Stimulated activated CD8-positive, alpha-beta memory T cell treated with anti-CD3 and anti-CD28 coated beads, Interleukin-4, amount 100 ng/mL, for 1 hour (primary cell): ENCODE data around the gene DOCK4.

ENCODE experiments used
- DNase-seq, 2 donors: peaks; one replicate each; pipeline ENCODE4 v3.0.0-alpha.2; 2020; ENCODE audit warnings: low read depth in 2 of 2, low spot score in 1 of 2

DOCK4 gene

GRCh38 chr7:111743244-111743847, 462.9 kb downstream of the DOCK4 start:
- DNase-seq: no peak

DNA sequence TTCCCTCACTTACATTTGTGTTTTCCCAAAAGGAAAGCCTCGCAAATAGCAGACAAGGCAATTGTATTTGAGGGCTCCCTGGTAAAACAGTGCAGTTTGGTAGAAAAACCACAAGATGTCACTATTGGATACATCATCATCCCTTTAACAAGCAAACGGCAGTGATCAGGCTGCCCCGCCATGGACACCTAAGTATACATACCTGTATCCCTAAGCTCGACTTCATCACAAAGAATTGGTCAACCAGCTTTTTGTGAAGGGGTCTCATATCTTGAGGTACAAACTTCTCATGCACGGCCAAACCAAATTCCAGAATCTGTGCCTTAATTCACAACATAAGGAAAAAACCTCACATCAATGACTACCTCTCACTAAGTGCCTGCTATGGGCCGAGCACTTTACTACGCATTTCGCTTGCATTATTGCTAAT, 464.4 kb downstream of the DOCK4 start:
- DNase-seq: peak in 1 of 2 donors; percentile 1

GRCh38 chr7:111740942-111741341, 465.3 kb downstream of the DOCK4 start:
- DNase-seq: no peak

DNA sequence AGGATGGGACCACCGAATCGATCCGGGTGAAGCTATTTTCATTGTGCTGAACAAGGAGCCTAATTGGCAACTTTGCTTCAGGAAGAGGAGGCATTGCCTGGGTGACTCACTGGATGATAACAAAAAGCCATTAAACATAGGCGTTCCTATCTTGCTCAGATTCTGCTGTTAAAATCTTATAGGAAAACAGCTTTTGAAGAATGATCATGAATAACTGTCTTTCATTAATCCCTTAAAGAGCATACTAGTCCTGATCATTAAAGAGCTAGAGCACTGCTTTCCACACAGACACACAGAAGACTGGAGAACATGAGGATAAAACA, 469.7 kb downstream of the DOCK4 start:
- DNase-seq: no peak

DNA sequence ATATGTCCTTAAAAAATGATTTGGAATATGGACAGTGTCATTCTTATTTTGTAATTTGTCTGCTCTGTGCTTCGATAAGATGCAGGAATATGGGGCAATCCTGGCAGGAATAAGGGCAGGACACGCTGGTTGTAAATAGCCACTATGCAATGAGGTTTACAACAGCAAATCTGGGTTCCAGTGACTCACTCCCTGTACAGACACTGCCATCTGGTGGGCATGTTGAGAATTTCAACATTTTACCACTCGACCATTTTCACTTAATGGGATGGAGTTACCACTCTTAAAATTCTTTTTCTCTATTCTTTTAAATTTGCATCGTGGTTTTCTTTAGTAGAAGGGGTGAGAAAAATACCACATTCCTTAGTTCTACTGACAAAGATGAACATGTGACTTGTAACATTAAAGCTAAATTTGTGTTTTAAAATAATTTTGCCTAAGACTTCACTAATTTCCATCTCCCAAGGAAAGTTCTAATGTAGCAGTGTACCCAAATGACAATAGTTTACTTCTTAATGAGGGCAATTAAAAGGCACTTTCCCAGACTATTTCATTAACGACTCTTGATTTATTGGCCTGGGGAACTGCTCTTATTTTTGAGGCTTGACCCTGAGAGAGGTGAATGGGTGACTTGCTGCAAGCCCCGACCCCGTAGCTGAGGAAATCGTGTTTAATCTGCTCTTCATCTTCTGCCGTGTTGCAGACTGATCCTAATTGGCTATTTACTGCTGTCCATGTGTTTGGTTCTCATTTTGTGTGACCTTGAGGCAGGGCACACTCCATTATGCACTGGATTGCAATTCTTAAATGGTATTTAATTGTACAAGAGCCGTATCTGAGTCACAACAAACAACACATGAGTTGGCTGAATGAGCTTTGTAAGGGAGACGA, 470.3 kb downstream of the DOCK4 start:
- DNase-seq: peak; percentile 8 to 29

GRCh38 chr7:111734954-111735660, 471.1 kb downstream of the DOCK4 start:
- DNase-seq: no peak

DNA sequence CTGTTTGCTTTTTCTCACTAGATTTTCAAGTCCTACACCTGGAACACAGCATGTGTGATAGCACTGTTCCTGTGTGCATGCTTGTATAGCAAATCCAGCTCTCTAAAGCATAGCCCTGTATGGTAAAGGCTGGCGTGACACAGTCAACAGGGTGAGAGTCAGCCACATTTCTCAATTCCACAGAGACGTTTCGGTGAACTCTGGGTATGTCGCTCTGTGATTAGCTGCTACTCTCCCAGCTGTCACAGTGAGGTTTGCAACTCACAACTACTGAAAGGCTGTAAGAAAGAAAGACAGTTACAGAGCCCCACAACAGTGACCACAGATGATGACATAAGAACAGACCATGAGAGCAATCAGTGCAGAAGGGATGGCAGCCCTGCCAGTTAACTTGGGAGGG, 473.3 kb downstream of the DOCK4 start:
- no peak for DNase-seq

GRCh38 chr7:111730476-111731300, 475.5 kb downstream of the DOCK4 start:
- DNase-seq: no peak

DNA sequence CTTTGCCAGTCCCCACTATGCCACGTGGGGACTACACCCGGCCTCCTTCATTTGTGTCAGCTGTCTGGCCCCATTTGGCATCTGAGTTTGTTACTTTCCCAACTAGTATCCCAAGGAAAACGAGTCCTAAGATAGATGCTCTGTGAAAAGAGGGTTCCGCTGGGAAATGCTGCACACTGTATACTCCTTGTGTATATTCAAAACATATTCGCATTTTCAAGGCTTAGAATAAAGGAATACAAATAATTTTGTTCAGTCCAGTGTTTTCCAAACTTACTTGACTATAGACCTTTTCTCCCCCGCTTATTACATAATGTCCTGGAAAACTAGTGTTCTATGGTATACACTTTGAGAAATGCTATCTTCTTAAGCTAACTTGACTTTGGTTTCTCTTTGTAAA, 476.1 kb downstream of the DOCK4 start:
- DNase-seq: no peak

GRCh38 chr7:111729483-111729882, 476.7 kb downstream of the DOCK4 start:
- no peak for DNase-seq

- DNase-seq: no peak
These were observed 477.6 kb downstream of the DOCK4 start for GRCh38 chr7:111728635-111728995.

GRCh38 chr7:111727905-111728634, 478.1 kb downstream of the DOCK4 start:
- DNase-seq: no peak

DNA sequence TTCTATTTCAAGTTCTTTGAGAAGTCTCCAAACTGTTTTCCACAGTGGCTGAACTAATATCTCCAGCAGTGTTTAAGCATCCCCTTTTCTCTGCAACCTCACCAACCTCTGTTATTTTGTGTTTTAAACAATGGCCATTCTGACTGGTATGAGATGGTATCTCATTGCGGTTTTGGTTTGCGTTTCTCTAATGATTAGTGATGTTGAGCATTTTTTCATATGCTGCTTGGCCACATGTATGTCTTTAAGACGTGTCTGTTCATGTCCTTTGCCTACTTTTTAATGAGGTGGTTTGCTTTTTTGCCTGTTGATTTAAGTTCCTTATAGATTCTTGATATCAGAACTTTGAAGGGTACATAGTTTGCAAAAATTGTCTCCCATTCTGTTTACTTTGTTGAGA, 487.3 kb downstream of the DOCK4 start:
- no peak for DNase-seq

DNA sequence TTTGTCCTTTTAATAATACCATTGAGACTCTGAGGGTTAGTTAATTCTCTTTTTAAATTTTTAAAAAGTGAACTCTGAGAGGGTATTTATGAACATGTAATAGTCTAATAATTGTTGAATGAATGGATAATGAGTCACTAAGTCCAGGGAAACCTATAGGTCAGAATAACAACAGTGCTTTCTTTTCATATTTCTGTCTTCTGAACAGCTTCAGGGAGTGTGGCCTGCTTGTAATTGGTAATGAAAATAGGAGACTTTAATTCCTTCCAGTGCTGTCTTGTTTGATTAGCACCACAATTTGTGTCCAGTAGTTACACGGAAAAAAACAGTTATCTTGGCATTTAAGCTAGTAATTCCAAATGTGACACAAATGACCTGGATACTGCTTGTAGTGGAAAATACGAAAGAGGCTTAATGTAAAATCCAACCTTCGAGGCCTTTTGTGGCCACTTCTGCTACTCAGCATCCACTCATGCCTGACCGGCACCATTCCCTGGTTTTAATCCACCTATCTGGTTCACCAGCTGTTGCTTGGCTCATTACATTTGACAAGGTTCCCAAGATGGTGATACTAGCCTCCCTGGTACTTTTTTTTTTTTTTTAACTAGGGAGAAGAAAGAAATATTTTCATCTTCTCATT, 494.7 kb downstream of the DOCK4 start:
- no peak for DNase-seq

DNA sequence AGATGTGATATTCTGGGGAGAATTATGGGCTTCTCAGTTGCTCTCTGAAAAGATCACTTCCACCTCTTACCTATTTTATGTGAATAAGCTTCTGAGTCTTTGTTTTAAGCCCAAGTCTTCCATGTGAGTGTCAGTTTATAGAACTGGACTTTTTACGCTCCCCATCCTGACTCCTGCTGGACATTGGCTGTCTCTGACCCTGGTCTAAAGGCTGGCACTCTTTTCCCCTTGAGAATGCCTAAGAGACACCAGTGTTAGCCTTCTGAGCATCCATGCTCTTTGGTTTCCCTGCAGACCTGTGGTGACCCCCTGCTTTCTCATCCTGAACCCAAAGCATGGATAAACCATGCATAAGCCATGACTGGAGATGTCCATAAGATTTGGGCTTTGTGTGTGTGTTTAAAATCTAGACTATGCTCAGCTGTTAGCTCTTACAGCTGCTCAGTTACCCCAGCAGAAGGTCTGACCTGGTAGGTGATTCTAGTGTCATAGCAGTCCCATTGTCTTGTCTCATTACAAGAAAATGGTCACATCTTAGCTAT, 495.3 kb downstream of the DOCK4 start:
- DNase-seq: no peak

DNA sequence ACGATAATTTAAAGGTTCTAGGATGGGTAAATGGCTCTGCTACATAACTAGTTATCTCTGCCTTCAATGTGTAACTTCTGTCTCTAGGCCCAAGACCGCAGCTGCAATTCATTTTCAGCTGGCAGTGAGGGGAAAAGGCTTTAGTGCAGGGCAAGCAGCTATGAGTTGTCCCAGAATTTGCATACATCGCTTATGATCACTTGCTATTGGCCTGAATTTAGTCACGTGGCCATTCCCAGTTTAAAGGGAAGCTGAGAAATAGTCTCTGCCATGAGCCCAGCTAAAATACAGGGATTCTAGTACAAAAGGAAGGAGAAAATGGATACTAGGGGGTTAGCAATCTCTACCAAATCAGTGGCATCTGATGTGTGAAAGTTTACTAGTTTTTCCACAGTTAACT, 498.1 kb downstream of the DOCK4 start:
- no peak for DNase-seq

DNA sequence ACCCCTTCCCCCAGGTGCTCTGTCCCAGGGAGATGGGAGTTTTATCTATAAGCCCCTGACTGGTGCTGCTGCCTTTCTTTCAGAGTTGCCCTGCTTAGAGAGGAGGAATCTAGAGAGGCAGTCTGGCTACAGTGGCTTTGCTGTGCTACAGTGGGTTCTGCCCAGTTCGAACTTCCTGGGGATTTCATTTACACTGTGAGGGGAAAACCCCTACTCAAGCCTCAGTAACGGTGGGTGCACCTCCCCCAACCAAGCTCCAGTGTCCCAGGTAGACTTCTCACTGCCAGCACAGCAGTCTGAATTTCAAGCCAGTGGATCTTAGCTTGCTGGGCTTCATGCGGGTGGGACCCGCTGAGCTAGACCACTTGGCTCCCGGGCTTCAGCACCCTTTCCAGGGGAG, 500.4 kb downstream of the DOCK4 start:
- DNase-seq: no peak

DNA sequence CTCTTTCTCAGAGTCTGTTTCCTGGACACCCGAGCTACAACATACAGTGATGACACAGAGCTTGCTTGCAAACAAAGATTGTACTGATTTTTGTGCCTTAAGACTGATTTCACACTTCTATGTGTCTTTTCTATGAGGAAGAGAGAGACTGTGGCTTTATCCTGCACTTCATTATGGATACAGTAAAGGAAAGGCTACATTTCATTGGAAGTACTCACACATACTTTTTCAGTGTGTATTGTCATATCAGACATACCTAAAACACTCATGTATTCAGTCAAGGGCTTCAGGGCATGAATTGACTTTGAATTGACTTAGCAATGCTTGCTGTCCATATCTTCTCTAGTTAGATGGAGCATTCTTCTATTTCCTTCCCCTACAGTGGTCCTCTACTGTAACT, 508.4 kb downstream of the DOCK4 start:
- no peak for DNase-seq

DNA sequence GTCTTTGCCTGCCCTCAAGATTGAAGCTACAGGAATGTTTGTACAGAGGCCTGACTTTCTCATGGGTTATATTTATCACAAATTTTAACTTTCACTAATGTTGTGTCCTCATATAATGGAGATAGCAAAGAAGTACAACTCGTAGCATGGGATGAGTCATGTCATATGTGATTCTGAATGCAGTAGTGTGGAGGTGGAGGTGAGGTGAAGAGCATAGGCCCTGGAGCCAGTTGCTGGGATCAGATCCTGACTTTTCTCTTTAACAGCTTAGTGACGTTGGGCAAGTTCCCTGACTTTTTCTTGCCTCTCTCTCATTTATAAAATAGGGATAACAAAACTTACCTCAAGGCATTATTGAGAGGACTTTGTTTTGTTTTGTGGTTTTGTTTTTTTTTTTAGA, 511.8 kb downstream of the DOCK4 start:
- DNase-seq: no peak
